Endodermal cell (in vitro differentiated cells): ENCODE measurements around the gene WNT7B. TPM values are rescaled to one million over a fixed set of nuclear protein-coding genes. Genes with fewer than 3 reads are reported as not detected.
"Not testable (repeated sequence)": the region's sequence is repeated elsewhere in the genome, so short reads cannot be mapped to it uniquely, and the experiment has no call there.

Source experiments
- DNase-seq: peaks from one replicate; pipeline ENCODE4 v3.0.0-alpha.2; 2017
- H3K27ac ChIP-seq: 2 replicates; pipeline ENCODE4 v1.5.1; 2013; ENCODE audit warnings: mild to moderate bottlenecking, low read depth, low read length, moderate library complexity
- H3K27me3 ChIP-seq: 2 replicates; pipeline ENCODE4 v1.6.1; 2013; ENCODE audit warnings: mild to moderate bottlenecking, low read length, moderate library complexity; ENCODE audit not compliant: insufficient read depth, control insufficient read depth, poor library complexity, severe bottlenecking
- H3K36me3 ChIP-seq: 2 replicates; pipeline ENCODE4 v1.7.0; 2013; ENCODE audit warnings: mild to moderate bottlenecking, low read length, moderate library complexity; ENCODE audit not compliant: control insufficient read depth, insufficient read depth
- H3K4me1 ChIP-seq: one replicate; pipeline ENCODE4 v1.7.0; 2013; ENCODE audit warnings: low read length; ENCODE audit not compliant: control insufficient read depth, insufficient read depth
- H3K4me3 ChIP-seq: 2 replicates; pipeline ENCODE4 v1.5.1; 2013; ENCODE audit warnings: mild to moderate bottlenecking, low read length, moderate library complexity
- H3K9ac ChIP-seq: 2 replicates; pipeline ENCODE4 v1.6.1; 2013; ENCODE audit warnings: mild to moderate bottlenecking, low read length, moderate library complexity; ENCODE audit not compliant: poor library complexity, severe bottlenecking; ENCODE audit errors: extremely low read depth
- H3K9me3 ChIP-seq: 2 replicates; pipeline ENCODE4 v1.6.1; 2013; ENCODE audit warnings: mild to moderate bottlenecking, low read length, moderate library complexity; ENCODE audit not compliant: control insufficient read depth
- H3K27ac Mint-ChIP-seq: 2 replicates; pipeline ENCODE4 v1.8.0; 2020; ENCODE audit warnings: mixed read lengths
- H3K27me3 Mint-ChIP-seq: 2 replicates; pipeline ENCODE4 v1.8.0; 2021; ENCODE audit warnings: mild to moderate bottlenecking, mixed read lengths; ENCODE audit not compliant: insufficient read depth
- H3K36me3 Mint-ChIP-seq: 2 replicates; pipeline ENCODE4 v1.8.0; 2020; ENCODE audit warnings: low read depth, mixed read lengths
- H3K4me1 Mint-ChIP-seq: 2 replicates; pipeline ENCODE4 v1.8.0; 2020; ENCODE audit warnings: mixed read lengths
- H3K4me3 Mint-ChIP-seq: 2 replicates; pipeline ENCODE4 v1.8.0; 2020; ENCODE audit warnings: mild to moderate bottlenecking, moderate library complexity, mixed read lengths
- H3K9me3 Mint-ChIP-seq: 2 replicates; pipeline ENCODE4 v1.8.0; 2020; ENCODE audit warnings: mild to moderate bottlenecking, mixed read lengths
- CTCF ChIP-seq: fragments of 200-600 bp; sonication (generic); conservative IDR thresholded peaks from 2 replicates; pipeline ENCODE4 v1.5.0; 2021; ENCODE audit warnings: antibody characterized with exemption, mild to moderate bottlenecking
- WGBS, 2 experiments: methylation state at CpG; one replicate each; pipeline versions ENCODE4 v1.1.5 to v1.1.7; 2013; ENCODE audit warnings: missing lambda C conversion rate in 2 of 2, mixed read lengths in 1 of 2; ENCODE audit not compliant: insufficient coverage in 1 of 2, insufficient read length in 1 of 2; 5-methylcytosine and 5-hydroxymethylcytosine counted together
- total RNA-seq, 2 donors: library from RNA; stranded (reverse); fragmentation: NEBNext Ultra II Directional in 1 of 2; extraction: Animal tissue kit (Norgen Biotek cat#: 25700) in 1 of 2; gene quantifications; 2 replicates in 1 of 2; 3 replicates in 1 of 2; pipeline ENCODE4 v1.2.1, GENCODE V29; 2021

WNT7B gene
- total RNA-seq, 2 donors from 2014 or later = not detected

DNA sequence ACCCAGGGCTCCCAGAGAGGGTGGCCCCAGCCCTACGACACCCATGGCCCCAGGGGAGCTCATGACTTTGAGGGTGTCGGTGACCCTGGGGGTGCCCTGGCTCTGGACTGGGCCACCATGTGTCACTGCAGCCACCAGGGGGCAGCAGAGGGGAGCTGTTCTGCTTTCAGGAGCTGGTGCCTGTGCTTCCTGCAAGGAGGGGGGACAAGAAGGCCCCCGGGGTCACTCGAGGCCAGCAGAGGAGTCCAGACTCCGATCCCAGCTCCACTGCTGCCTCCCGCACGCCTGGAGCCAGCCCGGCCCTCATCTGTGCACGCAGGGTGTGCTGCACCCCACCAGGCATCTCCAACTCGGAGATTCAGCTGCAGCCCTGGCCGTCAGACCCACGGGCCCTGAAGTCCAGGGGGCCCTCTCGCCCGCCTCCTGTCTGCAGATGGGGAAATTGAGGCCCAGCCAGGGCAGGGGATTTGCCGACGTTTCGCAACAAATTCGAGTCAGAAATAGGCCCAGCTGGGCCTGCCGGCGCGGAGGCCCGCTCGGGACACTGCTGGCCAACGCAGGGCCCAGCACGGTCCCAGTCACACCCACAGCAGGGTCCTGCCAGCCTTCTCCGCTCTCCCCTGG, 29.5 kb upstream of the WNT7B start:
- Histone ChIP-seq H3K9ac (no peak overlapping the region), H3K36me3 (no peaks in the 10 kb centered on the region), H3K4me3 (no peak overlapping the region), H3K27me3 (no peaks in the 10 kb centered on the region), H3K9me3 (no peaks in the 10 kb centered on the region), H3K4me1 (no peaks in the 10 kb centered on the region), H3K27ac (no peak overlapping the region)
- DNase-seq = peak; percentile 94
- peak; percentile 99 for TF ChIP-seq CTCF
- Mint-ChIP-seq H3K27me3 (no peaks in the 10 kb centered on the region), H3K4me1 (peaks cover 6% of the 10 kb centered on the region), H3K36me3 (no peaks in the 10 kb centered on the region), H3K4me3 (no peak overlapping the region), H3K9me3 (no peaks in the 10 kb centered on the region), H3K27ac (peak overlapping the region; percentile 61)
- 63 to 89% methylated on average over 13 to 26 of the region's 26 CpGs for WGBS, 2 experiments

GRCh38 chr22:46005116-46005705, 28.2 kb upstream of the WNT7B start:
- H3K36me3 Mint-ChIP-seq, H3K9ac ChIP-seq, H3K4me3 Mint-ChIP-seq, H3K4me3 ChIP-seq, H3K27ac ChIP-seq, H3K4me1 Mint-ChIP-seq, DNase-seq, H3K27me3 ChIP-seq, H3K9me3 ChIP-seq, H3K36me3 ChIP-seq, H3K9me3 Mint-ChIP-seq, H3K4me1 ChIP-seq, H3K27ac Mint-ChIP-seq, H3K27me3 Mint-ChIP-seq: not testable (repeated sequence)
- WGBS, 2 experiments = 94% methylated on average over 15 of the region's 15 CpGs

- no peak overlapping the region for H3K9ac ChIP-seq
- H3K4me1 Mint-ChIP-seq = peaks cover 7% of the 10 kb centered on the region
- no peaks in the 10 kb centered on the region for H3K27me3 ChIP-seq
- WGBS, 2 experiments = 90 to 91% methylated on average over 15 to 19 of the region's 19 CpGs
- no peaks in the 10 kb centered on the region for H3K36me3 Mint-ChIP-seq
- H3K9me3 Mint-ChIP-seq = no peaks in the 10 kb centered on the region
- H3K36me3 ChIP-seq = no peaks in the 10 kb centered on the region
- H3K27me3 Mint-ChIP-seq = no peaks in the 10 kb centered on the region
- no peak overlapping the region for H3K4me3 Mint-ChIP-seq
- no peak for DNase-seq
- H3K9me3 ChIP-seq = no peaks in the 10 kb centered on the region
- H3K4me1 ChIP-seq = no peaks in the 10 kb centered on the region
- H3K4me3 ChIP-seq = no peak overlapping the region
- no peak overlapping the region for H3K27ac ChIP-seq
- H3K27ac Mint-ChIP-seq = no peak overlapping the region
- no peak for TF ChIP-seq CTCF
These were observed 27.3 kb upstream of the WNT7B start for GRCh38 chr22:46004105-46004866.
